Hepatocyte (in vitro differentiated cells): ENCODE results near the gene C5orf15.
"Not testable (repeated sequence)": the region's sequence is repeated elsewhere in the genome, so short reads cannot be mapped to it uniquely, and the experiment has no call there.

Experiments used
- CTCF ChIP-seq: fragments of 200-600 bp; sonication (generic); IDR thresholded peaks from 2 replicates; pipeline ENCODE4 v1.5.1; 2016; ENCODE audit warnings: antibody characterized with exemption, mild to moderate bottlenecking; ENCODE audit not compliant: poor library complexity
- EZH2 ChIP-seq: fragments of 200-600 bp; sonication (generic); IDR thresholded peaks from 2 replicates; pipeline ENCODE4 v1.6.1; 2016; ENCODE audit warnings: antibody characterized with exemption, mild to moderate bottlenecking, borderline replicate concordance
- EZH2phosphoT487 ChIP-seq: fragments of 200-600 bp; sonication (generic); IDR thresholded peaks from one replicate; pipeline ENCODE4 v1.6.1; 2018; ENCODE audit warnings: antibody characterized with exemption, mild to moderate bottlenecking, low read depth, moderate library complexity; ENCODE audit not compliant: unreplicated experiment, severe bottlenecking

GRCh38 chr5:133956196-133956595 lies 12.2 kb downstream of the C5orf15 start:
- TF ChIP-seq CTCF, EZH2phosphoT487, EZH2: not testable (repeated sequence)
